Heart left ventricle (tissue), 16 donors: ENCODE data around the gene KLK1. TPM values are rescaled to one million over a fixed set of nuclear protein-coding genes. Genes with fewer than 3 reads are reported as not detected.

Source experiments
- ATAC-seq, 4 donors: fragments of 200-7000 bp; cut with Tn5 transposase; one replicate each; pipeline ENCODE4 v1.9.1; 2020 to 2022; ENCODE audit warnings: moderate library complexity in 4 of 4, mild to moderate bottlenecking in 3 of 4, moderate number of reproducible peaks in 1 of 4
- DNase-seq, 5 donors: peaks; one replicate each; pipeline ENCODE4 v3.0.0-alpha.2; 2020
- H3K27ac ChIP-seq, 12 donors: fragments of 200-600 bp; sonication (generic) in 4 of 12; one replicate each; pipeline versions ENCODE4 v1.5.0 to v1.8.0; 2016 to 2022; ENCODE audit warnings: mild to moderate bottlenecking in 2 of 12
- H3K27me3 ChIP-seq, 9 donors: fragments of 200-600 bp; sonication (generic) in 2 of 9; one replicate each; pipeline versions ENCODE4 v1.5.1 to v1.8.0; 2016 to 2022; ENCODE audit warnings: mild to moderate bottlenecking in 3 of 9
- H3K36me3 ChIP-seq, 9 donors: fragments of 200-600 bp; sonication (generic) in 2 of 9; one replicate each; pipeline versions ENCODE4 v1.5.0 to v1.8.0; 2018 to 2022; ENCODE audit warnings: mild to moderate bottlenecking in 2 of 9
- H3K4me1 ChIP-seq, 12 donors: fragments of 200-600 bp; sonication (generic) in 4 of 12; one replicate each; pipeline versions ENCODE4 v1.5.0 to v1.8.0; 2016 to 2022; ENCODE audit warnings: mild to moderate bottlenecking in 3 of 12
- H3K4me3 ChIP-seq, 12 donors: fragments of 200-600 bp; sonication (generic) in 4 of 12; one replicate each; pipeline versions ENCODE4 v1.5.0 to v1.8.0; 2017 to 2022; ENCODE audit warnings: mild to moderate bottlenecking in 9 of 12, moderate library complexity in 4 of 12
- H3K9me3 ChIP-seq, 12 donors: fragments of 200-600 bp; sonication (generic) in 4 of 12; one replicate each; pipeline versions ENCODE4 v1.5.0 to v1.8.0; 2016 to 2022; ENCODE audit warnings: mild to moderate bottlenecking in 1 of 12
- CTCF ChIP-seq, 12 donors: fragments of 200-600 bp; sonication (generic) in 4 of 12; IDR thresholded peaks; one replicate each; pipeline versions ENCODE4 v1.5.0 to v1.8.0; 2018 to 2022; ENCODE audit warnings: antibody characterized with exemption in 12 of 12, mild to moderate bottlenecking in 5 of 12
- POLR2A ChIP-seq, 2 donors: fragments of 450-650 bp; IDR thresholded peaks; one replicate each; pipeline ENCODE4 v1.6.1; 2017; ENCODE audit warnings: antibody characterized with exemption in 2 of 2, mild to moderate bottlenecking in 2 of 2, moderate library complexity in 2 of 2
- WGBS, 4 donors: extraction: QIAGEN DNeasy Blood & Tissue Kit in 2 of 4; methylation state at CpG; one replicate each; pipeline versions ENCODE4 v1.1.5 to v1.1.7; 2013 to 2018; 5-methylcytosine and 5-hydroxymethylcytosine counted together
- intact Hi-C, 10 donors: fragments of 100-400 bp; cut with DNase I; formaldehyde crosslinking; loops; one replicate each; pipeline versions ENCODE4 v1.11.1 to v1.14.2; 2022
- polyA plus RNA-seq, 2 donors: library from polyadenylated mRNA; stranded (reverse); fragments of 200-250 nt; gene quantifications; one replicate each; pipeline ENCODE4 v1.2.3, GENCODE V29; 2013
- total RNA-seq, 9 donors: library from RNA; depleted of rRNA in 2 of 9; stranded (reverse); fragments of >200 nt in 2 of 9; fragmentation: NEBNext Ultra II Directional in 3 of 9; extraction: Animal tissue kit (Norgen Biotek cat#: 25700) in 3 of 9; gene quantifications; one replicate each; pipeline versions ENCODE4 v1.1.0 to v1.2.4, GENCODE V29; 2016 to 2023
- donor health status: ischemic (EF 13 %, LVEDD 7.1; RV severe dilation, severe dysfunction).
- donor health status: healthy with polysubstance abuse.
- donor health status: DM: no; HTN: yes; CAD: no.
- donor health status: DM: no; HTN: no; CAD: no.
- donor health status: ischemic (EF 25% LVEDD 6.9; RV normal size, moderate dysfunction).
- donor health status: ischemic (EF 25% LVEDD 5.7; RV mildly dilated, moderate dysfunction).
- donor health status: healthy.
- donor health status: DM: yes; HTN: yes; CAD: no.
- donor health status: ischemic (EF 35%, LVEDD 5.7; RV mildly dilated, moderate dysfunction).
- donor health status: nonischemic (EF 11% LVEDD 7.7; RV severe dilation, severe dysfunction).
- donor health status: DM: yes; HTN: yes; CAD: no.
- donor health status: PGD.
- donor health status: ischemic (EF 29% LVEDD 5.4; RV normal size, mild dysfunction).
- donor health status: nonischemic (EF 23%, LVEDD 6.1; RV moderate dilation, normal function).

KLK1 gene
- total and polyA plus RNA-seq, 11 donors, result 0.50 to 1.4 (median 0.58) TPM; not detected in 5

GRCh38 chr19:50821248-50821612 is 2.4 kb downstream of the KLK1 start:
- H3K4me1 ChIP-seq, result peaks cover 0 to 16% (median 0%) of the 10 kb centered on the region in 12 donors
- H3K27me3 ChIP-seq, result peaks cover 26 to 78% (median 45%) of the 10 kb centered on the region in 9 donors
- H3K9me3 ChIP-seq, result no peaks in the 10 kb centered on the region
- 51 to 68% (median 62%) methylated on average over 4 of the region's 4 CpGs for WGBS, 4 donors
- no peak overlapping the region for H3K27ac ChIP-seq
- ATAC-seq (no peak), DNase-seq (no peak)
- H3K36me3 ChIP-seq, result no peaks in the 10 kb centered on the region
- no peak for TF ChIP-seq POLR2A (IDR thresholded peaks at IDR 0.05)
- no peak for TF ChIP-seq CTCF (IDR thresholded peaks at IDR 0.05)
- no peak overlapping the region for H3K4me3 ChIP-seq
- intact Hi-C loops, result no loop called here

DNA sequence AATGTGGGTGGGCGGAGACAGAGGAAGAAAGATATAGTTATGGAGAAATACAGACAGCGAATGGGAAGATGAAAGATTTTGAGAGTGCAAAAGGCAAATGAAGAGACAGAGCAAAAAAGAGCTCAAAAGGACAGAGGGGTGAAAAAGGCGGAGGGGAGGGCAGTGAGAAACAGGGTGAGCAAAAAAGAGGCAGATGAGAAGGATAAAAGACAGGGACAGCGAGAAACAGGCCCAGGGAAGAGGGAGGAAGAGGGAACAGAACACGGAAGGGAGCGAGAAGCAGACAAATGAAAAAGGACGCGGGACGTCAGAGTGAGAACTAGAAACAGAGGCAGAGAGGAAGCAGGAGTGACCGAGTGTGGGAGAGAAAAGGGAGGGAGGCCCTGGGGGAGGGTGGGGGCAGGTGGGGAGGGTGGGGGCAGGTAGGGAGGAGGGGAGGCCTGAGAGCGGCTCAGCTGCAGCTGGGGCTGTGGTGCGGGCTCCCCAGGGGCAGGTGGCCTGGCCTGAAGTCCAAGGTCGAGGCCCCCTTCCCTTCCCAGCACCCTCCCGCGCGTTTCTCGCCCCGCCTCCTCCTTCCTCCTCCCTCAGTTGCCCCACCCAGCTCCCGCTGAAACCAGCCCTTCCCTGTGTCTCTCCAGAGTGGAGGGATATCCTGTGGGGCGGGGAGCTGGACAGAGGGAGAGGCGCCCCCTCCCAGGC is 2.9 kb downstream of the KLK1 start:
- intact Hi-C loops, result no loop called here
- DNase-seq (peak in 1 of 5 donors; percentile 65), ATAC-seq (peak; percentile 37 to 78 (median 39))
- Histone ChIP-seq H3K4me1 (peaks cover 0 to 16% (median 0%) of the 10 kb centered on the region in 12 donors), H3K27me3 (peaks cover 26 to 78% (median 45%) of the 10 kb centered on the region in 9 donors), H3K4me3 (peak overlapping the region in 5 of 12 donors; percentile 12 to 26 (median 19)), H3K36me3 (no peaks in the 10 kb centered on the region), H3K9me3 (no peaks in the 10 kb centered on the region), H3K27ac (no peak overlapping the region)
- 5 to 8% (median 6%) methylated on average over 21 of the region's 21 CpGs for WGBS, 4 donors
- TF ChIP-seq CTCF (IDR thresholded peaks at IDR 0.05), result no peak
- TF ChIP-seq POLR2A (IDR thresholded peaks at IDR 0.05), result no peak

- Histone ChIP-seq H3K9me3 (no peaks in the 10 kb centered on the region), H3K4me3 (peak overlapping the region in 1 of 12 donors; percentile 16), H3K36me3 (no peaks in the 10 kb centered on the region), H3K27me3 (peaks cover 26 to 84% (median 45%) of the 10 kb centered on the region in 9 donors), H3K4me1 (peaks cover 0 to 16% (median 0%) of the 10 kb centered on the region in 12 donors), H3K27ac (no peak overlapping the region)
- 8 to 14% (median 11%) methylated on average over 14 to 15 of the region's 15 CpGs for WGBS, 4 donors
- DNase-seq (no peak), ATAC-seq (no peak)
- TF ChIP-seq CTCF (IDR thresholded peaks at IDR 0.05), result no peak
- TF ChIP-seq POLR2A (IDR thresholded peaks at IDR 0.05), result no peak
- intact Hi-C loops, result no loop called here
Measured at GRCh38 chr19:50820086-50820485, 3.5 kb downstream of the KLK1 start.

DNA sequence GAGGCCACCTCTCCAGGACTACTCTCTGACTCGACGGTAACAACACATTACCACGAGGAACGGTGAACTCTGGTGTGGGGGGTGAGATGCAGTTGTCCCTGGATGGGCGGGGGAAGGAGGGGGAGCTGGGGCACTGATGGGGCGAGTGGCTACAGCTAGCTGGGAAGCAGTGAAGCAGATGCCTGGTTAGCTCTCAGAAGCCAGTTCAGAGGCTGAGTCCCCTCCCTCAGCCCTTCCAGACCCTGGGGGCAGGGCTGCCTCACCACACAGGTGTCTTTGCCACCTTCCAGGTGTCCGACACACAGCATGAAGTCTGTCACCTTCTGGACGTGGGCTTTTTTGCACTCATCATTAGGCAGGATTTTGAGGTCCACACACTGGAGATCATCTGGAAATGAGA is 4.0 kb downstream of the KLK1 start:
- H3K4me1 ChIP-seq, result peaks cover 0 to 16% (median 0%) of the 10 kb centered on the region in 12 donors
- H3K36me3 ChIP-seq, result no peaks in the 10 kb centered on the region
- 32 to 45% (median 43%) methylated on average over 6 to 8 of the region's 8 CpGs for WGBS, 4 donors
- peaks cover 26 to 84% (median 45%) of the 10 kb centered on the region in 9 donors for H3K27me3 ChIP-seq
- DNase-seq (no peak), ATAC-seq (no peak)
- H3K9me3 ChIP-seq, result no peaks in the 10 kb centered on the region
- intact Hi-C loops, result no loop called here
- no peak for TF ChIP-seq CTCF (IDR thresholded peaks at IDR 0.05)
- no peak for TF ChIP-seq POLR2A (IDR thresholded peaks at IDR 0.05)
- H3K4me3 ChIP-seq, result no peak overlapping the region
- H3K27ac ChIP-seq, result no peak overlapping the region
